GM23338 (cell line): ENCODE measurements around the gene FSIP2. TPM values are rescaled to one million over a fixed set of nuclear protein-coding genes. Genes with fewer than 3 reads are reported as not detected.

Source experiments
- ATAC-seq: fragments of 200-7000 bp; cut with Tn5 transposase; 3 replicates; pipeline ENCODE4 v1.9.1; 2020
- DNase-seq: peaks from one replicate; pipeline ENCODE4 v3.0.0-alpha.2; 2015; ENCODE audit warnings: low spot score
- H2AFZ ChIP-seq: fragments of 200-600 bp; sonication (generic); 2 replicates; pipeline ENCODE4 v1.8.0; 2016; ENCODE audit warnings: antibody characterized with exemption, mild to moderate bottlenecking, moderate library complexity
- H3F3A ChIP-seq: fragments of 200-600 bp; sonication (generic); replicated peaks from 2 replicates; pipeline ENCODE4 v1.8.0; 2017; ENCODE audit warnings: antibody characterized with exemption, mixed run types, low read depth
- H3K27ac ChIP-seq: fragments of 200-600 bp; sonication (generic); 2 replicates; pipeline ENCODE4 v1.6.1; 2016; ENCODE audit warnings: low read depth
- H3K27me3 ChIP-seq: fragments of 200-600 bp; sonication (generic); 2 replicates; pipeline ENCODE4 v1.8.0; 2016; ENCODE audit warnings: mild to moderate bottlenecking, mixed run types, moderate library complexity; ENCODE audit not compliant: insufficient read depth
- H3K36me3 ChIP-seq: fragments of 200-600 bp; sonication (generic); 2 replicates; pipeline ENCODE4 v1.8.0; 2016; ENCODE audit warnings: mild to moderate bottlenecking; ENCODE audit not compliant: insufficient read depth
- H3K4me1 ChIP-seq: fragments of 200-600 bp; sonication (generic); 2 replicates; pipeline ENCODE4 v1.8.0; 2016; ENCODE audit warnings: mild to moderate bottlenecking, moderate library complexity; ENCODE audit not compliant: insufficient read depth
- H3K4me2 ChIP-seq: fragments of 200-600 bp; sonication (generic); 2 replicates; pipeline ENCODE4 v1.7.1; 2017; ENCODE audit warnings: mixed run types
- H3K4me3 ChIP-seq: fragments of 200-600 bp; sonication (generic); 2 replicates; pipeline ENCODE4 v1.6.1; 2016; ENCODE audit warnings: mixed run types
- H3K79me2 ChIP-seq: fragments of 200-600 bp; sonication (generic); replicated peaks from 2 replicates; pipeline ENCODE4 v1.8.0; 2017; ENCODE audit warnings: mild to moderate bottlenecking; ENCODE audit not compliant: insufficient read depth
- H3K9me2 ChIP-seq: fragments of 200-600 bp; sonication (generic); 2 replicates; pipeline ENCODE4 v1.8.0; 2017; ENCODE audit not compliant: insufficient read depth
- H4K20me1 ChIP-seq: fragments of 200-600 bp; sonication (generic); replicated peaks from 2 replicates; pipeline ENCODE4 v1.8.0; 2017; ENCODE audit warnings: mild to moderate bottlenecking; ENCODE audit not compliant: insufficient read depth
- H3K27ac Mint-ChIP-seq: 2 replicates; pipeline ENCODE4 v1.8.0; 2020; ENCODE audit warnings: inconsistent platforms, mild to moderate bottlenecking, moderate library complexity, mixed read lengths
- H3K27me3 Mint-ChIP-seq: 3 replicates; pipeline ENCODE4 v1.8.0; 2022; ENCODE audit warnings: low read depth, mild to moderate bottlenecking, moderate library complexity, mixed read lengths, inconsistent platforms; ENCODE audit not compliant: insufficient read depth, poor library complexity
- H3K36me3 Mint-ChIP-seq: 3 replicates; pipeline ENCODE4 v1.8.0; 2021; ENCODE audit warnings: low read depth, mild to moderate bottlenecking, inconsistent platforms, moderate library complexity, mixed read lengths
- H3K4me1 Mint-ChIP-seq: 3 replicates; pipeline ENCODE4 v1.8.0; 2020; ENCODE audit warnings: mild to moderate bottlenecking, inconsistent platforms, mixed read lengths
- H3K4me3 Mint-ChIP-seq: 3 replicates; pipeline ENCODE4 v1.8.0; 2021; ENCODE audit warnings: moderate library complexity, mild to moderate bottlenecking, inconsistent platforms, mixed read lengths
- H3K9me3 Mint-ChIP-seq: 3 replicates; pipeline ENCODE4 v1.8.0; 2020; ENCODE audit warnings: moderate library complexity, mild to moderate bottlenecking, inconsistent platforms, mixed read lengths
- CREB1 ChIP-seq: fragments of 250-450 bp; sonication (Bioruptor Pico); IDR thresholded peaks from 2 replicates; pipeline ENCODE4 v1.5.0; 2020; ENCODE audit warnings: low read depth, mild to moderate bottlenecking, moderate library complexity
- ETS1 ChIP-seq: IDR thresholded peaks from 2 replicates; pipeline ENCODE4 v1.6.1; 2016; ENCODE audit warnings: antibody characterized with exemption
- EZH2 ChIP-seq: fragments of 200-600 bp; sonication (generic); IDR thresholded peaks from one replicate; pipeline ENCODE4 v1.8.0; 2017; ENCODE audit warnings: antibody characterized with exemption, mild to moderate bottlenecking, low read depth; ENCODE audit not compliant: unreplicated experiment
- EZH2phosphoT487 ChIP-seq: fragments of 200-600 bp; sonication (generic); IDR thresholded peaks from one replicate; pipeline ENCODE4 v1.8.1; 2018; ENCODE audit warnings: antibody characterized with exemption; ENCODE audit not compliant: unreplicated experiment
- JUNB ChIP-seq: IDR thresholded peaks from one replicate; pipeline ENCODE4 v1.6.1; 2016; ENCODE audit warnings: antibody characterized with exemption; ENCODE audit not compliant: unreplicated experiment
- NANOG ChIP-seq: IDR thresholded peaks from 2 replicates; pipeline ENCODE4 v1.6.1; 2016; ENCODE audit warnings: antibody characterized with exemption, borderline replicate concordance
- POLR2AphosphoS5 ChIP-seq: IDR thresholded peaks from 2 replicates; pipeline ENCODE4 v1.6.1; 2016; ENCODE audit warnings: antibody characterized with exemption, low read depth
- STAT1 ChIP-seq: IDR thresholded peaks from one replicate; pipeline ENCODE4 v1.6.1; 2016; ENCODE audit warnings: antibody characterized with exemption; ENCODE audit not compliant: unreplicated experiment
- ZNF331 ChIP-seq: fragments of 250-450 bp; sonication (Bioruptor Pico); IDR thresholded peaks from 2 replicates; pipeline ENCODE4 v1.5.0; 2020; ENCODE audit warnings: low read depth, mild to moderate bottlenecking, moderate library complexity
- polyA plus RNA-seq: library from polyadenylated mRNA; unstranded; fragments of >200 nt; fragmentation: Nextera tagmentation; extraction: Ambion mirVana; gene quantifications from 2 replicates; pipeline ENCODE4 v1.2.1, GENCODE V29; 2016
- total RNA-seq: library from RNA; depleted of rRNA; stranded (reverse); fragments of >200 nt; shearing (Covaris generic); gene quantifications from 2 replicates; pipeline ENCODE4 v1.2.3, GENCODE V29; 2014
- TF ChIP-seq, protein P1 (sequence below): fragments of 250-450 bp; sonication (Bioruptor Pico); IDR thresholded peaks from 2 replicates; pipeline ENCODE4 v1.5.0; 2020; ENCODE audit warnings: mild to moderate bottlenecking, moderate library complexity
- TF ChIP-seq, protein P2 (sequence below), 2 experiments: fragments of 200-600 bp in 1 of 2; sonication (generic) in 1 of 2; conservative IDR thresholded peaks; 2 replicates each; pipeline versions ENCODE4 v1.5.1 to v1.6.1; 2016 to 2017; ENCODE audit warnings: antibody characterized with exemption in 2 of 2, low read depth in 2 of 2, mild to moderate bottlenecking in 2 of 2, moderate library complexity in 1 of 2
- TF ChIP-seq, protein P3 (sequence below): IDR thresholded peaks from one replicate; pipeline ENCODE4 v1.6.1; 2018; ENCODE audit warnings: antibody characterized with exemption; ENCODE audit not compliant: unreplicated experiment

FSIP2 gene
- total and polyA plus RNA-seq, 2 experiments from 2014 or later: 3.2 to 3.8 TPM

DNA sequence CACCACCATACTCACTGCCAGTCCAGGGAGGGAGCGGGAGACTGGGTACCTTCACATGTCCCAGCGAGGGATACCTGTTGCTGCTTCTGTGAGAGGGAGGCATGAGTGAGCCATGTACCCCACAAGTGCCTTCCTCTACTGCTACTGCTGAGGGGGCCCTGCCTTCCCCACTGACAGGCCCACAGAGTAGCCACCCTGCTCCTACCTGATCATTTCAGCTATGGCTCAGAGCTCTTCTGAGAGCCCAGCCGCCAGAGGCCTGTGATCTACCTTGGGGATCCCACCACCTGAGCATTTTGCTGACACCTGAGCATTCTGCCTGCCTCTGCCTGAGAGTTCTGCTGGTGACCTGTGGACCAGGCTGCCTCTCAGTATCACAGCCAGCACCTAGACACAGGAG lies 137.6 kb downstream of the FSIP2 start (continued):
- TF ChIP-seq, protein P1, sequence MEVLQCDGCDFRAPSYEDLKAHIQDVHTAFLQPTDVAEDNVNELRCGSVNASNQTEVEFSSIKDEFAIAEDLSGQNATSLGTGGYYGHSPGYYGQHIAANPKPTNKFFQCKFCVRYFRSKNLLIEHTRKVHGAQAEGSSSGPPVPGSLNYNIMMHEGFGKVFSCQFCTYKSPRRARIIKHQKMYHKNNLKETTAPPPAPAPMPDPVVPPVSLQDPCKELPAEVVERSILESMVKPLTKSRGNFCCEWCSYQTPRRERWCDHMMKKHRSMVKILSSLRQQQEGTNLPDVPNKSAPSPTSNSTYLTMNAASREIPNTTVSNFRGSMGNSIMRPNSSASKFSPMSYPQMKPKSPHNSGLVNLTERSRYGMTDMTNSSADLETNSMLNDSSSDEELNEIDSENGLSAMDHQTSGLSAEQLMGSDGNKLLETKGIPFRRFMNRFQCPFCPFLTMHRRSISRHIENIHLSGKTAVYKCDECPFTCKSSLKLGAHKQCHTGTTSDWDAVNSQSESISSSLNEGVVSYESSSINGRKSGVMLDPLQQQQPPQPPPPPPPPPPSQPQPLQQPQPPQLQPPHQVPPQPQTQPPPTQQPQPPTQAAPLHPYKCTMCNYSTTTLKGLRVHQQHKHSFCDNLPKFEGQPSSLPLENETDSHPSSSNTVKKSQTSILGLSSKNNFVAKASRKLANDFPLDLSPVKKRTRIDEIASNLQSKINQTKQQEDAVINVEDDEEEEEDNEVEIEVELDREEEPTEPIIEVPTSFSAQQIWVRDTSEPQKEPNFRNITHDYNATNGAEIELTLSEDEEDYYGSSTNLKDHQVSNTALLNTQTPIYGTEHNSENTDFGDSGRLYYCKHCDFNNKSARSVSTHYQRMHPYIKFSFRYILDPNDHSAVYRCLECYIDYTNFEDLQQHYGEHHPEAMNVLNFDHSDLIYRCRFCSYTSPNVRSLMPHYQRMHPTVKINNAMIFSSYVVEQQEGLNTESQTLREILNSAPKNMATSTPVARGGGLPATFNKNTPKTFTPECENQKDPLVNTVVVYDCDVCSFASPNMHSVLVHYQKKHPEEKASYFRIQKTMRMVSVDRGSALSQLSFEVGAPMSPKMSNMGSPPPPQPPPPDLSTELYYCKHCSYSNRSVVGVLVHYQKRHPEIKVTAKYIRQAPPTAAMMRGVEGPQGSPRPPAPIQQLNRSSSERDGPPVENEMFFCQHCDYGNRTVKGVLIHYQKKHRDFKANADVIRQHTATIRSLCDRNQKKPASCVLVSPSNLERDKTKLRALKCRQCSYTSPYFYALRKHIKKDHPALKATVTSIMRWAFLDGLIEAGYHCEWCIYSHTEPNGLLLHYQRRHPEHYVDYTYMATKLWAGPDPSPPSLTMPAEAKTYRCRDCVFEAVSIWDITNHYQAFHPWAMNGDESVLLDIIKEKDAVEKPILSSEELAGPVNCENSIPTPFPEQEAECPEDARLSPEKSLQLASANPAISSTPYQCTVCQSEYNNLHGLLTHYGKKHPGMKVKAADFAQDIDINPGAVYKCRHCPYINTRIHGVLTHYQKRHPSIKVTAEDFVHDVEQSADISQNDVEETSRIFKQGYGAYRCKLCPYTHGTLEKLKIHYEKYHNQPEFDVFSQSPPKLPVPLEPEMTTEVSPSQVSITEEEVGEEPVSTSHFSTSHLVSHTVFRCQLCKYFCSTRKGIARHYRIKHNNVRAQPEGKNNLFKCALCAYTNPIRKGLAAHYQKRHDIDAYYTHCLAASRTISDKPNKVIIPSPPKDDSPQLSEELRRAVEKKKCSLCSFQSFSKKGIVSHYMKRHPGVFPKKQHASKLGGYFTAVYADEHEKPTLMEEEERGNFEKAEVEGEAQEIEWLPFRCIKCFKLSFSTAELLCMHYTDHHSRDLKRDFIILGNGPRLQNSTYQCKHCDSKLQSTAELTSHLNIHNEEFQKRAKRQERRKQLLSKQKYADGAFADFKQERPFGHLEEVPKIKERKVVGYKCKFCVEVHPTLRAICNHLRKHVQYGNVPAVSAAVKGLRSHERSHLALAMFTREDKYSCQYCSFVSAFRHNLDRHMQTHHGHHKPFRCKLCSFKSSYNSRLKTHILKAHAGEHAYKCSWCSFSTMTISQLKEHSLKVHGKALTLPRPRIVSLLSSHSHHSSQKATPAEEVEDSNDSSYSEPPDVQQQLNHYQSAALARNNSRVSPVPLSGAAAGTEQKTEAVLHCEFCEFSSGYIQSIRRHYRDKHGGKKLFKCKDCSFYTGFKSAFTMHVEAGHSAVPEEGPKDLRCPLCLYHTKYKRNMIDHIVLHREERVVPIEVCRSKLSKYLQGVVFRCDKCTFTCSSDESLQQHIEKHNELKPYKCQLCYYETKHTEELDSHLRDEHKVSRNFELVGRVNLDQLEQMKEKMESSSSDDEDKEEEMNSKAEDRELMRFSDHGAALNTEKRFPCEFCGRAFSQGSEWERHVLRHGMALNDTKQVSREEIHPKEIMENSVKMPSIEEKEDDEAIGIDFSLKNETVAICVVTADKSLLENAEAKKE (CRISPR knock-in tag): no peak
- TF ChIP-seq ETS1: no peak

- no peaks in the 10 kb centered on the region for H3K27me3 Mint-ChIP-seq
- no peaks in the 10 kb centered on the region for H3K4me1 ChIP-seq
- no peaks in the 10 kb centered on the region for H3F3A ChIP-seq
- H4K20me1 ChIP-seq: no peaks in the 10 kb centered on the region
- H3K4me3 Mint-ChIP-seq: no peak overlapping the region
- H3K27ac ChIP-seq: no peak overlapping the region
- H2AFZ ChIP-seq: no peak overlapping the region
- DNase-seq: peak; percentile 6
- no peaks in the 10 kb centered on the region for H3K36me3 ChIP-seq
- no peak overlapping the region for H3K27ac Mint-ChIP-seq
- no peaks in the 10 kb centered on the region for H3K9me2 ChIP-seq
- ATAC-seq: no peak
- H3K9me3 Mint-ChIP-seq: no peaks in the 10 kb centered on the region
- H3K4me3 ChIP-seq: no peak overlapping the region
- H3K36me3 Mint-ChIP-seq: no peaks in the 10 kb centered on the region
- H3K4me2 ChIP-seq: no peak overlapping the region
- H3K27me3 ChIP-seq: no peaks in the 10 kb centered on the region
- no peaks in the 10 kb centered on the region for H3K79me2 ChIP-seq
- H3K4me1 Mint-ChIP-seq: no peaks in the 10 kb centered on the region
- no peak for TF ChIP-seq EZH2
- TF ChIP-seq JUNB: no peak
- TF ChIP-seq ETS1: no peak
- TF ChIP-seq, protein P2, sequence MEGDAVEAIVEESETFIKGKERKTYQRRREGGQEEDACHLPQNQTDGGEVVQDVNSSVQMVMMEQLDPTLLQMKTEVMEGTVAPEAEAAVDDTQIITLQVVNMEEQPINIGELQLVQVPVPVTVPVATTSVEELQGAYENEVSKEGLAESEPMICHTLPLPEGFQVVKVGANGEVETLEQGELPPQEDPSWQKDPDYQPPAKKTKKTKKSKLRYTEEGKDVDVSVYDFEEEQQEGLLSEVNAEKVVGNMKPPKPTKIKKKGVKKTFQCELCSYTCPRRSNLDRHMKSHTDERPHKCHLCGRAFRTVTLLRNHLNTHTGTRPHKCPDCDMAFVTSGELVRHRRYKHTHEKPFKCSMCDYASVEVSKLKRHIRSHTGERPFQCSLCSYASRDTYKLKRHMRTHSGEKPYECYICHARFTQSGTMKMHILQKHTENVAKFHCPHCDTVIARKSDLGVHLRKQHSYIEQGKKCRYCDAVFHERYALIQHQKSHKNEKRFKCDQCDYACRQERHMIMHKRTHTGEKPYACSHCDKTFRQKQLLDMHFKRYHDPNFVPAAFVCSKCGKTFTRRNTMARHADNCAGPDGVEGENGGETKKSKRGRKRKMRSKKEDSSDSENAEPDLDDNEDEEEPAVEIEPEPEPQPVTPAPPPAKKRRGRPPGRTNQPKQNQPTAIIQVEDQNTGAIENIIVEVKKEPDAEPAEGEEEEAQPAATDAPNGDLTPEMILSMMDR (conservative IDR thresholded peaks at IDR 0.05; ENCODE audit: low read depth in 2 of 2): no peak; a peak in 1 of 4 replicates
- TF ChIP-seq POLR2AphosphoS5: no peak
- TF ChIP-seq EZH2phosphoT487: no peak
- TF ChIP-seq NANOG: no peak
- no peak for TF ChIP-seq CREB1 (CRISPR knock-in tag)
- TF ChIP-seq, protein P3, sequence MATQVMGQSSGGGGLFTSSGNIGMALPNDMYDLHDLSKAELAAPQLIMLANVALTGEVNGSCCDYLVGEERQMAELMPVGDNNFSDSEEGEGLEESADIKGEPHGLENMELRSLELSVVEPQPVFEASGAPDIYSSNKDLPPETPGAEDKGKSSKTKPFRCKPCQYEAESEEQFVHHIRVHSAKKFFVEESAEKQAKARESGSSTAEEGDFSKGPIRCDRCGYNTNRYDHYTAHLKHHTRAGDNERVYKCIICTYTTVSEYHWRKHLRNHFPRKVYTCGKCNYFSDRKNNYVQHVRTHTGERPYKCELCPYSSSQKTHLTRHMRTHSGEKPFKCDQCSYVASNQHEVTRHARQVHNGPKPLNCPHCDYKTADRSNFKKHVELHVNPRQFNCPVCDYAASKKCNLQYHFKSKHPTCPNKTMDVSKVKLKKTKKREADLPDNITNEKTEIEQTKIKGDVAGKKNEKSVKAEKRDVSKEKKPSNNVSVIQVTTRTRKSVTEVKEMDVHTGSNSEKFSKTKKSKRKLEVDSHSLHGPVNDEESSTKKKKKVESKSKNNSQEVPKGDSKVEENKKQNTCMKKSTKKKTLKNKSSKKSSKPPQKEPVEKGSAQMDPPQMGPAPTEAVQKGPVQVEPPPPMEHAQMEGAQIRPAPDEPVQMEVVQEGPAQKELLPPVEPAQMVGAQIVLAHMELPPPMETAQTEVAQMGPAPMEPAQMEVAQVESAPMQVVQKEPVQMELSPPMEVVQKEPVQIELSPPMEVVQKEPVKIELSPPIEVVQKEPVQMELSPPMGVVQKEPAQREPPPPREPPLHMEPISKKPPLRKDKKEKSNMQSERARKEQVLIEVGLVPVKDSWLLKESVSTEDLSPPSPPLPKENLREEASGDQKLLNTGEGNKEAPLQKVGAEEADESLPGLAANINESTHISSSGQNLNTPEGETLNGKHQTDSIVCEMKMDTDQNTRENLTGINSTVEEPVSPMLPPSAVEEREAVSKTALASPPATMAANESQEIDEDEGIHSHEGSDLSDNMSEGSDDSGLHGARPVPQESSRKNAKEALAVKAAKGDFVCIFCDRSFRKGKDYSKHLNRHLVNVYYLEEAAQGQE: no peak
- no peak for TF ChIP-seq STAT1
- TF ChIP-seq ZNF331: no peak
Measured at GRCh38 chr2:185880396-185880795, 141.8 kb downstream of the FSIP2 start.
